Gastroesophageal sphincter (tissue), 4 donors: ENCODE measurements around the gene MYL1. TPM values are rescaled to one million over a fixed set of nuclear protein-coding genes. Genes with fewer than 3 reads are reported as not detected.

ENCODE experiments used
- ATAC-seq: fragments of 150-250 bp; one replicate; pipeline ENCODE4 v1.9.1; 2016; ENCODE audit warnings: mild to moderate bottlenecking, moderate library complexity
- H3K27ac ChIP-seq, 4 donors: fragments of 200-600 bp; sonication (generic) in 3 of 4; 1 replicate in 3 of 4; 2 replicates in 1 of 4; pipeline ENCODE4 v1.5.1; 2016 to 2019
- H3K27me3 ChIP-seq: fragments of 200-600 bp; sonication (generic); one replicate; pipeline ENCODE4 v1.5.1; 2019
- H3K36me3 ChIP-seq, 2 donors: fragments of 200-600 bp; sonication (generic); one replicate each; pipeline ENCODE4 v1.5.1; 2019; ENCODE audit warnings: control low read depth in 1 of 2
- H3K4me1 ChIP-seq, 3 donors: fragments of 200-600 bp; sonication (generic); 1 replicate in 2 of 3; 2 replicates in 1 of 3; pipeline ENCODE4 v1.5.1; 2016 to 2019; ENCODE audit warnings: control low read depth in 2 of 3
- H3K4me3 ChIP-seq, 2 donors: fragments of 200-600 bp; sonication (generic); one replicate each; pipeline ENCODE4 v1.5.1; 2019; ENCODE audit warnings: mild to moderate bottlenecking in 1 of 2, moderate library complexity in 1 of 2
- H3K9me3 ChIP-seq, 3 donors: fragments of 200-600 bp; sonication (generic); one replicate each; pipeline ENCODE4 v1.5.1; 2017 to 2019; ENCODE audit warnings: control low read depth in 2 of 3
- CTCF ChIP-seq, 4 experiments: fragments of 200-600 bp in 2 of 4; fragments of 450-650 bp in 2 of 4; sonication (generic) in 1 of 4; IDR thresholded peaks; one replicate each; pipeline ENCODE4 v1.5.1; 2017 to 2019; ENCODE audit warnings: antibody characterized with exemption in 4 of 4, mild to moderate bottlenecking in 2 of 4, moderate library complexity in 2 of 4
- EP300 ChIP-seq: sonication (generic); formaldehyde crosslinking; IDR thresholded peaks from one replicate; pipeline ENCODE4 v1.6.1; 2017; ENCODE audit warnings: antibody characterized with exemption, mild to moderate bottlenecking
- POLR2A ChIP-seq, 2 donors: fragments of 450-650 bp; IDR thresholded peaks; one replicate each; pipeline ENCODE4 v1.6.1; 2017; ENCODE audit warnings: antibody characterized with exemption in 2 of 2, mild to moderate bottlenecking in 2 of 2, moderate library complexity in 1 of 2
- POLR2AphosphoS5 ChIP-seq: sonication (generic); formaldehyde crosslinking; IDR thresholded peaks from one replicate; pipeline ENCODE4 v1.6.1; 2017; ENCODE audit warnings: antibody characterized with exemption
- WGBS, 2 donors: methylation state at CpG; one replicate each; pipeline ENCODE4 v1.1.5; 2018; ENCODE audit warnings: low coverage in 1 of 2; 5-methylcytosine and 5-hydroxymethylcytosine counted together
- total RNA-seq, 4 donors: library from RNA; depleted of rRNA; stranded (reverse); fragments of >200 nt; gene quantifications; one replicate each; pipeline ENCODE4 v1.1.0, GENCODE V29; 2016

Gene MYL1
- total RNA-seq, 4 donors from 2014 or later = not detected

GRCh38 chr2:210337159-210337558 is 22.2 kb upstream of the MYL1 start:
- ATAC-seq = no peak
- Histone ChIP-seq H3K4me3 (no peak overlapping the region), H3K27ac (no peak overlapping the region), H3K36me3 (no peaks in the 10 kb centered on the region), H3K9me3 (peaks cover 0 to 34% (median 0%) of the 10 kb centered on the region in 3 donors), H3K27me3 (no peaks in the 10 kb centered on the region), H3K4me1 (no peaks in the 10 kb centered on the region)
- TF ChIP-seq POLR2A (IDR thresholded peaks at IDR 0.05) (no peak), CTCF (IDR thresholded peaks at IDR 0.05) (no peak), POLR2AphosphoS5 (no peak), EP300 (no peak)
- 30% methylated on average over 2 of the region's 2 CpGs; no CpG with 5 or more reads in 1 of the 2 donors for WGBS, 2 donors

GRCh38 chr2:210324906-210325305 is 9.9 kb upstream of the MYL1 start:
- no peak overlapping the region for H3K27ac ChIP-seq
- H3K9me3 ChIP-seq = no peaks in the 10 kb centered on the region
- H3K36me3 ChIP-seq = no peaks in the 10 kb centered on the region
- no peak overlapping the region for H3K4me3 ChIP-seq
- WGBS, 2 donors = 85 to 88% methylated on average over 9 of the region's 9 CpGs
- ATAC-seq = no peak
- no peaks in the 10 kb centered on the region for H3K27me3 ChIP-seq
- no peak for TF ChIP-seq POLR2A (IDR thresholded peaks at IDR 0.05)
- no peak for TF ChIP-seq POLR2AphosphoS5
- no peak for TF ChIP-seq EP300
- no peak for TF ChIP-seq CTCF (IDR thresholded peaks at IDR 0.05)
- H3K4me1 ChIP-seq = no peaks in the 10 kb centered on the region

- Histone ChIP-seq H3K9me3 (no peaks in the 10 kb centered on the region), H3K4me1 (no peaks in the 10 kb centered on the region), H3K4me3 (no peak overlapping the region), H3K27ac (no peak overlapping the region), H3K27me3 (no peaks in the 10 kb centered on the region), H3K36me3 (no peaks in the 10 kb centered on the region)
- 57 to 78% methylated on average over 3 to 4 of the region's 4 CpGs for WGBS, 2 donors
- ATAC-seq = no peak
- TF ChIP-seq CTCF (IDR thresholded peaks at IDR 0.05) = no peak
- TF ChIP-seq POLR2A (IDR thresholded peaks at IDR 0.05) = no peak
- TF ChIP-seq EP300 = no peak
- no peak for TF ChIP-seq POLR2AphosphoS5
These were observed 9.5 kb upstream of the MYL1 start for GRCh38 chr2:210324458-210324857.

GRCh38 chr2:210323003-210323402 is 8.0 kb upstream of the MYL1 start:
- Histone ChIP-seq H3K4me3 (no peak overlapping the region), H3K27me3 (no peaks in the 10 kb centered on the region), H3K36me3 (no peaks in the 10 kb centered on the region), H3K9me3 (no peaks in the 10 kb centered on the region), H3K27ac (no peak overlapping the region), H3K4me1 (no peaks in the 10 kb centered on the region)
- 66 to 84% methylated on average over 3 to 4 of the region's 4 CpGs for WGBS, 2 donors
- TF ChIP-seq EP300 = no peak
- TF ChIP-seq POLR2A (IDR thresholded peaks at IDR 0.05) = no peak
- TF ChIP-seq POLR2AphosphoS5 = no peak
- TF ChIP-seq CTCF (IDR thresholded peaks at IDR 0.05) = no peak
- ATAC-seq = no peak

GRCh38 chr2:210318891-210319290 is 3.9 kb upstream of the MYL1 start:
- no peaks in the 10 kb centered on the region for H3K27me3 ChIP-seq
- no peaks in the 10 kb centered on the region for H3K4me1 ChIP-seq
- 64% methylated on average over 3 of the region's 3 CpGs; no CpG with 5 or more reads in 1 of the 2 donors for WGBS, 2 donors
- no peak overlapping the region for H3K27ac ChIP-seq
- no peak overlapping the region for H3K4me3 ChIP-seq
- no peak for ATAC-seq
- no peaks in the 10 kb centered on the region for H3K9me3 ChIP-seq
- H3K36me3 ChIP-seq = no peaks in the 10 kb centered on the region
- no peak for TF ChIP-seq EP300
- no peak for TF ChIP-seq POLR2A (IDR thresholded peaks at IDR 0.05)
- TF ChIP-seq POLR2AphosphoS5 = no peak
- no peak for TF ChIP-seq CTCF (IDR thresholded peaks at IDR 0.05)
